Measurements from ENCODE around the gene DGUOK.

DGUOK gene

GRCh38 chr2:73890301-73891092, 36.2 kb upstream of the DGUOK start:
- Histone ChIP-seq H3K4me1 (ENCODE audit: control insufficient read depth in 1 of 2, insufficient read depth in 2 of 2, low read length in 2 of 2) (no peaks in the 10 kb centered on the region), H3K14ac (ENCODE audit: low read length) (no peak overlapping the region), H2BK5ac (ENCODE audit: low read depth, low read length, poor library complexity) (no peak overlapping the region), H3K4ac (ENCODE audit: low read depth, low read length) (no peak overlapping the region), H2BK120ac (ENCODE audit: insufficient read depth, low read length, poor library complexity) (no peak overlapping the region), H3K36me3 (ENCODE audit: control insufficient read depth in 1 of 2, insufficient read depth in 2 of 2, low read length in 2 of 2) (no peaks in the 10 kb centered on the region), H4K12ac (ENCODE audit: low read depth, low read length) (no peak overlapping the region), H4K91ac (ENCODE audit: low read depth, low read length) (no peak overlapping the region), H3K79me1 (ENCODE audit: low read length) (no peaks in the 10 kb centered on the region), H4K8ac (ENCODE audit: low read depth, low read length) (no peak overlapping the region), H3K27me3 (ENCODE audit: insufficient read depth, low read length) (no peaks in the 10 kb centered on the region), H3K27ac (ENCODE audit: low read depth, low read length) (no peak overlapping the region), H2AFZ (ENCODE audit: insufficient read depth, low read length, poor library complexity) (no peak overlapping the region), H3K9ac (ENCODE audit: low read length) (no peak overlapping the region), H3K4me3 (ENCODE audit: low read depth, low read length) (no peak overlapping the region), H3K4me2 (ENCODE audit: low read length) (no peak overlapping the region), H3K23ac (ENCODE audit: low read length) (no peak overlapping the region), H3K79me2 (ENCODE audit: control insufficient read depth, insufficient read depth, low read length, poor library complexity) (no peaks in the 10 kb centered on the region), H2AK5ac (ENCODE audit: low read length) (no peak overlapping the region), H3K18ac (ENCODE audit: low read length) (no peak overlapping the region), H2BK12ac (ENCODE audit: low read length) (no peak overlapping the region), H3K9me3 (ENCODE audit: insufficient read depth, low read depth, low read length) (no peaks in the 10 kb centered on the region)
- DNase-seq, result no peak
- no CpG with 5 or more reads among the region's 9 CpGs for WGBS (ENCODE audit: extremely low coverage, insufficient coverage, insufficient read length)

- Histone ChIP-seq H4K8ac (ENCODE audit: low read depth, low read length) (no peak overlapping the region), H3K4me3 (ENCODE audit: low read depth, low read length) (no peak overlapping the region), H3K4me2 (ENCODE audit: low read length) (no peak overlapping the region), H3K9me3 (ENCODE audit: insufficient read depth, low read depth, low read length) (no peaks in the 10 kb centered on the region), H2BK12ac (ENCODE audit: low read length) (no peak overlapping the region), H3K4me1 (ENCODE audit: control insufficient read depth in 1 of 2, insufficient read depth in 2 of 2, low read length in 2 of 2) (no peaks in the 10 kb centered on the region), H3K9ac (ENCODE audit: low read length) (no peak overlapping the region), H2AK5ac (ENCODE audit: low read length) (no peak overlapping the region), H4K91ac (ENCODE audit: low read depth, low read length) (no peak overlapping the region), H2BK5ac (ENCODE audit: low read depth, low read length, poor library complexity) (no peak overlapping the region), H3K4ac (ENCODE audit: low read depth, low read length) (no peak overlapping the region), H4K12ac (ENCODE audit: low read depth, low read length) (no peak overlapping the region), H3K36me3 (ENCODE audit: control insufficient read depth in 1 of 2, insufficient read depth in 2 of 2, low read length in 2 of 2) (no peaks in the 10 kb centered on the region), H3K79me2 (ENCODE audit: control insufficient read depth, insufficient read depth, low read length, poor library complexity) (no peaks in the 10 kb centered on the region), H3K27ac (ENCODE audit: low read depth, low read length) (no peak overlapping the region), H3K79me1 (ENCODE audit: low read length) (no peaks in the 10 kb centered on the region), H3K27me3 (ENCODE audit: insufficient read depth, low read length) (no peaks in the 10 kb centered on the region), H3K23ac (ENCODE audit: low read length) (no peak overlapping the region), H3K14ac (ENCODE audit: low read length) (no peak overlapping the region), H2AFZ (ENCODE audit: insufficient read depth, low read length, poor library complexity) (no peak overlapping the region), H2BK120ac (ENCODE audit: insufficient read depth, low read length, poor library complexity) (no peak overlapping the region), H3K18ac (ENCODE audit: low read length) (no peak overlapping the region)
- WGBS (ENCODE audit: extremely low coverage, insufficient coverage, insufficient read length), result no CpG with 5 or more reads among the region's 5 CpGs
- no peak for DNase-seq
These were observed 35.3 kb upstream of the DGUOK start for GRCh38 chr2:73891276-73891901.

- Histone ChIP-seq H3K27me3 (ENCODE audit: insufficient read depth, low read length) (no peaks in the 10 kb centered on the region), H3K4me2 (ENCODE audit: low read length) (no peak within 1 kb of the TSS), H3K4me1 (ENCODE audit: control insufficient read depth in 1 of 2, insufficient read depth in 2 of 2, low read length in 2 of 2) (no peaks in the 10 kb centered on the region), H3K14ac (ENCODE audit: low read length) (no peak within 1 kb of the TSS), H3K79me2 (ENCODE audit: control insufficient read depth, insufficient read depth, low read length, poor library complexity) (no peaks in the 10 kb centered on the region), H2AFZ (ENCODE audit: insufficient read depth, low read length, poor library complexity) (no peak within 1 kb of the TSS), H3K79me1 (ENCODE audit: low read length) (no peaks in the 10 kb centered on the region), H3K9ac (ENCODE audit: low read length) (no peak within 1 kb of the TSS), H3K9me3 (ENCODE audit: insufficient read depth, low read depth, low read length) (no peaks in the 10 kb centered on the region), H3K4ac (ENCODE audit: low read depth, low read length) (no peak within 1 kb of the TSS), H2BK5ac (ENCODE audit: low read depth, low read length, poor library complexity) (no peak within 1 kb of the TSS), H3K23ac (ENCODE audit: low read length) (no peak within 1 kb of the TSS), H2AK5ac (ENCODE audit: low read length) (no peak within 1 kb of the TSS), H4K8ac (ENCODE audit: low read depth, low read length) (no peak within 1 kb of the TSS), H3K18ac (ENCODE audit: low read length) (no peak within 1 kb of the TSS), H4K91ac (ENCODE audit: low read depth, low read length) (no peak within 1 kb of the TSS), H2BK120ac (ENCODE audit: insufficient read depth, low read length, poor library complexity) (no peak within 1 kb of the TSS), H3K4me3 (ENCODE audit: low read depth, low read length) (no peak within 1 kb of the TSS), H2BK12ac (ENCODE audit: low read length) (no peak within 1 kb of the TSS), H4K12ac (ENCODE audit: low read depth, low read length) (no peak within 1 kb of the TSS), H3K36me3 (ENCODE audit: control insufficient read depth in 1 of 2, insufficient read depth in 2 of 2, low read length in 2 of 2) (no peaks in the 10 kb centered on the region), H3K27ac (ENCODE audit: low read depth, low read length) (no peak within 1 kb of the TSS)
- WGBS (ENCODE audit: extremely low coverage, insufficient coverage, insufficient read length), result no CpG with 5 or more reads among the region's 15 CpGs
- peak; percentile 14 to 48 for DNase-seq
These were observed 33.9 kb upstream of the DGUOK start, which contains the start of gene ACTG2 for GRCh38 chr2:73892631-73893329. Gene ACTG2, plus strand, starts transcription at chr2:73893008. Its CDS starts 8,304 bp downstream, at chr2:73901312.

GRCh38 chr2:73893764-73894474, 32.8 kb upstream of the DGUOK start:
- H2AK5ac ChIP-seq (ENCODE audit: low read length), result no peak overlapping the region
- no peak overlapping the region for H3K4ac ChIP-seq (ENCODE audit: low read depth, low read length)
- no peak overlapping the region for H2BK120ac ChIP-seq (ENCODE audit: insufficient read depth, low read length, poor library complexity)
- H3K79me2 ChIP-seq (ENCODE audit: control insufficient read depth, insufficient read depth, low read length, poor library complexity), result no peaks in the 10 kb centered on the region
- H2BK12ac ChIP-seq (ENCODE audit: low read length), result no peak overlapping the region
- H4K8ac ChIP-seq (ENCODE audit: low read depth, low read length), result no peak overlapping the region
- no peak overlapping the region for H2BK5ac ChIP-seq (ENCODE audit: low read depth, low read length, poor library complexity)
- H3K27me3 ChIP-seq (ENCODE audit: insufficient read depth, low read length), result no peaks in the 10 kb centered on the region
- no peak overlapping the region for H3K14ac ChIP-seq (ENCODE audit: low read length)
- no peak overlapping the region for H3K4me3 ChIP-seq (ENCODE audit: low read depth, low read length)
- H3K9me3 ChIP-seq (ENCODE audit: insufficient read depth, low read depth, low read length), result no peaks in the 10 kb centered on the region
- no CpG with 5 or more reads among the region's 9 CpGs for WGBS (ENCODE audit: extremely low coverage, insufficient coverage, insufficient read length)
- H3K4me1 ChIP-seq (ENCODE audit: control insufficient read depth in 1 of 2, insufficient read depth in 2 of 2, low read length in 2 of 2), result no peaks in the 10 kb centered on the region
- no peaks in the 10 kb centered on the region for H3K36me3 ChIP-seq (ENCODE audit: control insufficient read depth in 1 of 2, insufficient read depth in 2 of 2, low read length in 2 of 2)
- no peak overlapping the region for H2AFZ ChIP-seq (ENCODE audit: insufficient read depth, low read length, poor library complexity)
- no peak overlapping the region for H3K9ac ChIP-seq (ENCODE audit: low read length)
- peak; percentile 70 to 84 for DNase-seq
- H3K18ac ChIP-seq (ENCODE audit: low read length), result no peak overlapping the region
- H3K4me2 ChIP-seq (ENCODE audit: low read length), result no peak overlapping the region
- H4K12ac ChIP-seq (ENCODE audit: low read depth, low read length), result no peak overlapping the region
- no peaks in the 10 kb centered on the region for H3K79me1 ChIP-seq (ENCODE audit: low read length)
- H3K23ac ChIP-seq (ENCODE audit: low read length), result no peak overlapping the region
- H3K27ac ChIP-seq (ENCODE audit: low read depth, low read length), result no peak overlapping the region
- no peak overlapping the region for H4K91ac ChIP-seq (ENCODE audit: low read depth, low read length)
